HG02884 (cell line): ENCODE data around the gene XKR7.
A peak's percentile ranks its signal among the peaks of the same experiment; 100 is the strongest.
"Not testable (repeated sequence)": the region's sequence is repeated elsewhere in the genome, so short reads cannot be mapped to it uniquely, and the experiment has no call there.

Experiments used
- ATAC-seq: cut with Tn5 transposase; IDR thresholded peaks from one replicate; pipeline ENCODE4 v1.9.1; 2021; ENCODE audit warnings: mild to moderate bottlenecking, moderate library complexity; ENCODE audit not compliant: unreplicated experiment

The XKR7 gene, protein sequence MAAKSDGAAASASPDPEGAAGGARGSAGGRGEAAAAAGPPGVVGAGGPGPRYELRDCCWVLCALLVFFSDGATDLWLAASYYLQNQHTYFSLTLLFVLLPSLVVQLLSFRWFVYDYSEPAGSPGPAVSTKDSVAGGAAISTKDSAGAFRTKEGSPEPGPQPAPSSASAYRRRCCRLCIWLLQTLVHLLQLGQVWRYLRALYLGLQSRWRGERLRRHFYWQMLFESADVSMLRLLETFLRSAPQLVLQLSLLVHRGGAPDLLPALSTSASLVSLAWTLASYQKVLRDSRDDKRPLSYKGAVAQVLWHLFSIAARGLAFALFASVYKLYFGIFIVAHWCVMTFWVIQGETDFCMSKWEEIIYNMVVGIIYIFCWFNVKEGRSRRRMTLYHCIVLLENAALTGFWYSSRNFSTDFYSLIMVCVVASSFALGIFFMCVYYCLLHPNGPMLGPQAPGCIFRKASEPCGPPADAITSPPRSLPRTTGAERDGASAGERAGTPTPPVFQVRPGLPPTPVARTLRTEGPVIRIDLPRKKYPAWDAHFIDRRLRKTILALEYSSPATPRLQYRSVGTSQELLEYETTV

DNA sequence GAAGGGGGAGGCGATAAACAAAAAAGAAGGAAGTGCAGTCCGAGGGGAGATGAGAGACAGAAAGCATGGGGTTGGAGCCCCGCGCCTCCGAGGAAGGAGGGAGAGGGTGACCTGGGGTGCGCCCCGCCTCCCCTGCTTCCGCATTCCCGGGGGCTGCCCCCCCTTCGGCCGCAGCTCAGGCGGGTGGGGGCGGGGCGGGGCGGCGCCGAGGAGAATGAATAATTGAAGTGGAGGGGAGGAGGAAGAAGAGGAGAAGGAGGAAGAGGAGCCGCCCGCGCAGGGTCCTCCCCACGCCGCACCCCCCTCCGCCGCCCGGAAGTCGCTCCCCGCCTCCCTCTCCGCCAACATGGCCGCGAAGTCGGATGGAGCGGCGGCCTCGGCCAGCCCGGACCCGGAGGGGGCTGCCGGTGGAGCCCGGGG, at the start of gene XKR7:
XKR7 (plus strand) TSS at position 322 of the 420 bp plus-strand sequence; CDS start at position 347, 25 bp downstream.
- ATAC-seq, result no peak

DNA sequence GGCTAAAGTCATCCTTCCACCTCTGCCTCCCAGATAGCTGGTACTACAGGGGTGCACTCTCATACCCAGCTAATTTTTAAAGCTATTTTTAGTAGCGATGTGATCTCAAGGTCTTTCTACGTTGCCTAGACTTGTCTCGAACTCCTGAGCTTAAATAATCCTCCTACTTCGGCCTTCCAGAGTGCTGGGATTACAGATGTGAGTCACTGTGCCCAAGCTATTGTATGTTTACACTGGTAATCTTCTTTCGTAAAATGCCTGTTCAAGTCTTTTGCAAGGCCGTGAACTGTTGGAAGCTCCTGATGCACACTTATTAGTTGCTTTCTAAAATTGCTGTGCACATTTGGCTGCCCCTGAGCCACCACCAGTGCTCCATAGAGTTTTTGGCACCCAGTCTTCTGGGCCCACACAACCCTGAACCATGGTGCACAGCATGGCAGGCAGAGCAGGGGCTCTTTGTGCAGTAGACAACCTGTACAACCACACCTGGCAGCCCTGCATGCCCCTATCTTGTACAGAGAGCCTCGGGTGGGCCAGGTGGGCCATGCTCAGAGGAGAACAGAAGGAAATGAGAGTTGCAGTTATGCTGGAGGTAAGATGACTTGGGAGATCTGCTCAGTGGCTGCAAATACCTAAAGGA, 49.4 kb upstream of the XKR7 start:
- ATAC-seq, result no peak

DNA sequence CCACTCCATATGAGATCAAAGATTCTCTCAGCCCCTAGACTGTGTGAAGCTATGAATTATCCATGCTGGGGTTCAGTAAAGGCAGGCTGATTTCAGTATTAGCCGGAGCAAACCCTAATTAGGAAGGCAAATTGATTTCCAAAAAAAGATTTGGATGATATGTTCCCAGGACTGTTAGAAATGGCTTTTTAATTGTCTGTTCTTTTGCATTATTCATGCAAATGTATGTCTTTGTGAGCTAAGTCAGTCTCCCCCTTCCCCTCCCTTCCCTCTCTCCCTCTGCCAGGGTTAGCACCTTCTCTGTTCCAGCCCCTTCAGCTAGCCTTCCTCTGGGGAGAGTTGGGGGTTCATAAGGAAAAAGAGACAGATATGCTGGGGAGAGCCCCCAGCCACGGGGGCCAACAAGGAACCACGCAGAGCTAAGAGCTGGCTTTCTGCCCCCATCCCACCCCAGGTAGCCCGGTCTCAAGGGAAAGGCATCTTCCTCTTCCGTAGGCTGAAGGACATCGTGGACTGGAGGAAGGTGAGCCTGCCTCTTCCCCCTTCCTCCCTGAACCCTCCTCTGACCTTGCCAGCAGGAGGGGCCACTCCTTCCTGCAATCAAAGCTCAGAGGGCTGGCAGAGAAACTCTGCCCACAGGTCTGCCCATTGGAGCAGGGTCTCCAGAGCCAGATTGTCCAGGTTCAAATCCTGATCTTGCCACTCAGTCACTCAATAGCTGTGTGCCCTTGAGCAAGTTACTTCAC, 48.4 kb upstream of the XKR7 start:
- no peak for ATAC-seq

DNA sequence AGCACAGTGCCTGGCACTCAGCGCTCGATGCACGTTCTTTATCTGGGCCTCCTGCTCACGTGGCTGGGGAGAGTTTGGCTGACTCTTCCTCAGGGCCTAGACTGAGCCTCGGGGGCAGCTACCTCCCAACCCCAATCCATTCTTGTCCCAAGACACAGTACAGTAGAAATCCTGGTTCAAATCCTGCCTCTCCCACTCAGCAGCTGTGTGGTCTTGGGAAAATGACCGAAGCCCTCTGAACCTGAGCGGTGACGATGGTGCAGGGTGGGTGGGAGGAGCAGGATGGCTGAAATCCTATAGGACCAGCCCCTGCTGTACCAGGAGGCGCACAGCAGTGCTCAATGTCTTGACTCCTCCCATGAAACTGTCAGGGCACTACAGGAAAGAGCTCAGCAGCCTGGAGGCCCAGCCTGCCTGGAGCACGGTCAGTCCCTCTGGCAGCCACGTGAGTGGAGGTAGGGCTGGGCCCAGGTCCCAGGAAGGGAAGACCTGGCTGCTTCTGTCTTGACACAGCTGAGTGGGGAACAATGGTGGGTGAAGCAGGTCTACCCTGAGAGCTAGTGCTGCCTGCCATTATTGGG, 47.6 kb upstream of the XKR7 start:
- ATAC-seq, result no peak

DNA sequence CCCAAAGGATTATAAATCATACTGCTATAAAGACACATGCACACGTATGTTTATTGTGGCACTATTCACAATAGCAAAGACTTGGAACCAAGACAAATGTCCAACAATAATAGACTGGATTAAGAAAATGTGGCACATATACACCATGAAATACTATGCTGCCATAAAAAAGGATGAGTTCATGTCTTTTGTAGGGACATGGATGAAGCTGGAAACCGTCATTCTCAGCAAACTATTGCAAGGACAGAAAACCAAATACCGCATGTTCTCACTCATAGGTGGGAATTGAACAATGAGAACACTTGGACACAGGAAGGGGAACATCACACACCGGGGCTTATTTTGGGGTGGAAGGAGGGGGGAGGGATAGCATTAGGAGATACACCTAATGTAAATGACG, 46.5 kb upstream of the XKR7 start:
- not testable (repeated sequence) for ATAC-seq

DNA sequence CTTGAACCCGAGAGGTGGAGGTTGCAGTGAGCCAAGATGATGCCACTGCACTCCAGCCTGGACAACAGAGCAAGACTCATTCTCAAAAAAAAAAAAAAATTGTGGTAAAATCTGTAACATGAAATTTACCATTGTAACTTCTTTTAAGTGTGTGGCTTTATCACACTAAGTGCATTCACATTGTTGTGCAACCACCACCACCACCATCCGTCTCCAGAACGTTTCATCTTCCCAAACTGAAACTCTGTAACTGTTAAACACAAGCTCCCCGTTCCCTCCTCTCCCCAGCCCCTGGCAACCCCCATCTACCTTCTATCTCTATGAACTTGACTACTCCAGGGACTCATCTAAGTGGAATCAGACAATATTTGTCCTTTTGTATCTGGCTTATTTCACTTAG, 45.8 kb upstream of the XKR7 start:
- no peak for ATAC-seq

DNA sequence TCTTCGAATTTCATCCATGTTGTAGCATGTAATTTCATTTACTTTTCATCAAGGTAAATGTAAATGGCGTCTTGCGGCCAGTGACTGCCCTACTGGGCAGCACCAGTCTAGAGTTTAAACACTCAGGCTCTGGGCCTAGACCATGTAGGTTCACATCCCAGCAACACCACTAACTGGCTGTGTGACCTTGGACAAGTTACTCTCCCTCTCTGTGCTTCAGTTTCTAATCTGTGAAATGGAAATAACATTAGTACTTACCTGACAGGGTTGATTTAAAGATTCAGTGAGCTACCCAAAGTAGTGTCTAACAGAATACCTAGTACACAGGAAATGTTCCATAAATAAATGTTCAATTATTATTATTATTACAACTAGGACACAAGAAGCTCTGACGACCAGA, 45.4 kb upstream of the XKR7 start:
- no peak for ATAC-seq

DNA sequence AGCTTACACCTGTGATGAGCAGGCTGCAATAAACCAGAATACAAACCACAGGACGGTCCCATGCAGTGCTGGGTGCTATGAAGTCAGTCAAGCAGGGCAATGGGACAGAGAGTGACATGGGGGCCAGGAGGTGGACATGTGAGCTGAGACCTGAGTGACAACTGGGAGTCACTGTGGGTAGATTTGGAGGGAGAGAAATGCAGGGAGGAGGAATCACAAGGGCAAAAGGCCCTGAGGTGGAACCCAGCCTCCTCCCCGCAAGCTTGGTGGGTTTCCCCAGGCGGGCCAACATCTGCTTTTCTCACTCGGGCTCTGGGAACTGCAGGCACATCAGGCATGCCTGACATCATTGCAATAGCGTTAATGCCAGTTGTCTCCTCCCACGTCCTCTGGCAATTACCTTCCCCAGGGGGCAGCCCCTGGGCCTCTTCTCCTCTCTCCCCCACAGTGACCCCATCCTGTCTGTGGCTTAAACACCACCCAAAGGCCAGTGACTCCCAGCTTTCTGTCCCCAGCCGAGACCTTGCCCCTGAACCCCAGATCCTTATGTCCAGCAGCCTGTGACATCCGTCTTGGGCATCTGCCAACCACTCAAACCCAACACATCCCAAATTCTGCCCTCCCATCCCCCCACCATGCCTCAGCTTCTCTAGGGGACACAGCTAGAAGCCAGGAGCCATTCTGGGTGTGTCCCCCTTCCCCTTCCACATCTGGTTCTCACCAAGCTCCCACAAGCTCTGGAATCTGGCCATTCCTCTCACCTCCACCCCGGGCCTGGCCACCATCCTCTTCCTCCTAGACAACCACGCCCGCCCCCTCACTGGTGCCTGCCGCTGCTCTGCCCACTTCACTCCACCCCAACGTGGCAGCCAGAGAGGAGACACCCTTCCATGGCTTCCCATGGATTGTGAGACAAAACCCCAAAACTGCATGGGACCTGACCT, 44.3 kb upstream of the XKR7 start:
- peak; percentile 56 for ATAC-seq

DNA sequence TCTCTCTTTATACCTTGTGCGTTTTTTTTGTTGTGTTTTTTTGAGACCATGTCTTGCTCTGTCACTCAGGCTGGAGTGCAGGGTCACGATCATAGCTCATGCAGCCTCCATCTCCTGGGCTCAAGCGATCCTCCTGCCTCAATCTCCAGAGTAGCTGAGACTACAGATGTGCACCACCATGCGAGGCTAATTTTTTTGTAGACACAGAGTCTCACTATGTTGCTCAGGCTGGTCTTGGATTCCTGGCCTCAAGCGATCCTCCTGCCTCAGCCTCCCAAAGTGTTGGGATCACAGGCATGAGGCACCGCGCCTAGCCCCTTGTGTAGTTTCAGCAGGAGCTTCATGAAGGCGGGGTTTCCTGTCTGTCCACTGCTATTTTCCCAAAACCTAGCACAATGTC, 43.4 kb upstream of the XKR7 start:
- ATAC-seq, result no peak

DNA sequence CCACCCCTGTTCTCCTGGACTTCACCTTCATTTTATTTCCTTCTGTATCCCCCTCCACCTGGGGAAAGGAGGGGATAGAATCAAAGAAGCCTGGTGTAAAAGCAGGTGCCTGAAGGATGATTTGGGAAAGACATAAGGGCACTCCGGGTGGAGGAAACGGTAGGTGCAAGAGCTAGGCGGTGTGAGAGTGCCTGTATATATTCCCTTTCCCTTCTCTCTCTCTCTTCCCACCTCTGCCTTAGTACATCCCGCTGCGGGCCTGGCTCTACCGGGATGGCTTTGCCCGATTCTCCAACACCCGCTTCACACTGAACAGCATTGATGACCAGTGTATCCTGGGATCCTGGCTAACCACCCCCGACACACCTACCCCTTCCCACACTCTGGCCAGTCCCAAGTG, 42.3 kb upstream of the XKR7 start:
- ATAC-seq, result no peak

DNA sequence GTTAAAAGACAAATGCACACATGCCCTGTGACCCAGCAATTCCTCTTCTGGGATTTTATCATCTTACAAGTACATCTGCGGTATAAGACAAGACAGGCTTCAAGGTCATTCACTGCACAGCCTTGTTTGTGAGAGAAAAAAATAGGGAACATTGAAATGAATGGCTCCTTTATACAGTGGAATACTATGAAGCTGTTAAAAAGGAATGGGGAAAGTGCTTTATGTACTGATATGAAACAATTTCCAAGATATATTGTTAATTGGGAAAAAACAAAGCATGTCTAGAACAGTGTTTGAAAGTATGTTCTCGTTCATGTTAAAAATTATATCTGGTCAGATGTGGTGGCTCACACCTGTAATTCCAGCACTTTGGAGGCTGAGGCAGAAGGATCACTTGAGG, 41.5 kb upstream of the XKR7 start:
- ATAC-seq, result no peak

DNA sequence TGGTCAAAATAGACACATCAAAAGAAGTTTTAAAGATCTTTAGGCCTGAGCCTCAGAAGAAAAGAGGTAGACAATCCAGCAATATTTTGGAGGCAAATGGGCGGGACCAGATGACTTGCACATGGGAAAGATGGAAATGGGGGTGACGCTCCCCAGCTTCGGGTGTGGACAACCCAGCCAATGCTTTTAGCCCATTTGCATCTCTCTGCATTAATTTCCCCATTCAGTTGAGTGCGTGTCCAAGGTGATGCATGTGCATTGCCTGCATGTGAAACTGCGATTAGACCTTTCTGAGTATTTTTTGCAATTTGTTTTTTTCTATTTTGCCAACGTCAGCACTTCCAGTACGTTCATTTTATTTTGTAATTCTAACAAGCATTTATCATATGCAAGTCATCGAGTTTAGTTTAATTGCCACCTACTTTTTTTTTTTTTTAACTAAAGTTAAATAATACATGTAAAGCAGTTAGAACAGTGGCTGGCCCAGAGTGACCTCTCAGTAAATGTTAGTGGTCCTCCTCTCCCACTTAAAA, 40.3 kb upstream of the XKR7 start:
- no peak for ATAC-seq

DNA sequence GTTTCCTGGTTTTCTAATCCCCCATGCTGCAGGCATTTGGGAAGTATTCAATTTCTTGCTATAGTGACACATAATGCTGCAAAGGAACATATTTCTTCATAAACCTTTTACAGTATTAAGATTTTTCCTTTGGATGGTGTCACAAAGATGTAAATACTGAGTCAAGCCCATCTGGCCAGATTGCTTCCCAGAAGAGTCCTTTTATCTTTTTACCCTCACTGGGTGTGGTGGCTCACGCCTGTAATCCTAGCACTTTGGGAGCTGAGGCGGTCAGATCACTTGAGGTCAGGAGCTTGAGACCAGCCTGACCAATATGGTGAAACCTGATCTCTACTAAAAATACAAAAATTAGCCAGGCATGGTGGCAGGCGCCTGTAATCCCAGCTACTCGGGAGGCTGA, 38.3 kb upstream of the XKR7 start:
- not testable (repeated sequence) for ATAC-seq

DNA sequence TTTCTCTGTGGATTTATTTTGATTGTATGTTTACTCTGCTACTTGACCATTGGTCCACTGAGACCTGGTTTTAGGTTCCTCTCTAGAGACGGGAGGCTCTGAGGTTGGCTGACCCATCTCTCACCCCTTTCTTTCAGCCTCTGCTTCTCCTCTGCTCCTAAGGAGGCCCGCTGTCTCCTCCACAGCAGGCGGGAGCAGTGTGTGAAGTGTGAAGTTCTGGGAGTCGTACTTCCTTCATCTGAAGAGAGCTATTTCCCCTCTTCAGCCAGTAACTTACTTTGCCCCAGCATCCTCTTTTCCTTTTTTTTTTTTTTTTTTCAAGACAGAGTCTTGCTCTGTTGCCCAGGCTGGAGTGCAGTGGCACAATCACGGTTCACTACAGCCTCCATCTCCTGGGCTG, 37.2 kb upstream of the XKR7 start:
- no peak for ATAC-seq

DNA sequence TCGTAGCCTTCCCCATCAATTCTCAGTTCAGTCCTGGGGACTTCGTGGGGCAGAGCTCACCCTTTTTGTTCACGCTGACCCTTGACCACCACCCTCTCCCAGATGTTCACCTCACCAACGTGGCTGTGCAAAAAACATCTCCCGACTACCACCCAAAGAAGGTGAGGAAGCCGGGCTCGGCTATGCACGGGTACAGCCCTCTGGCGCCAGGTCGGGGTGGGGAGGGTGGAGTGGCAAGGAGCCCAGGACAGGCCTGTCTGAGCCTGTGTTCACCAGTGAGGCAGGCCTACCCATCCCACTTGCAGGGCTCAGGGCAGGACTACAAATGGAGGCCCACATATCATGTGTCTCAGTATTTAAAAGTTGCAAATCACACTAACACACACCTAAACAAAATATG, 34.3 kb upstream of the XKR7 start:
- ATAC-seq, result no peak

DNA sequence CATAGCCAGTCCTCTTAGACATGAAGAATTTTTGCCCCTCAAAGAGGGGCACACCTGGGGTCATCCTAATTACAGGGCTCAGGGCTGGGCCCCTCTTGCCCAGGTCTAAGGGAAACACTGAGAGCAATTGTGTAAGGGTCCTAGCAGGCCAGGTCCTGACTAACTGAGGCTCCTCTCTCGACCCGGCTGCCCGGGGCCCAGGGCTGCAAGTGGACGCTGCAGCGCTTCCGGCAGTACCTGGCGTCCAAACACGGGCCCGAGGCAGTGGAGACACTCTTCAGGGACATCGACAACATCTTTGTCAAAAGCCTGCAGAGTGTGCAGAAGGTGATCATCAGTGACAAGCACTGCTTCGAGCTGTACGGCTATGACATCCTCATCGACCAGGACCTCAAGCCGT, 33.5 kb upstream of the XKR7 start:
- no peak for ATAC-seq

DNA sequence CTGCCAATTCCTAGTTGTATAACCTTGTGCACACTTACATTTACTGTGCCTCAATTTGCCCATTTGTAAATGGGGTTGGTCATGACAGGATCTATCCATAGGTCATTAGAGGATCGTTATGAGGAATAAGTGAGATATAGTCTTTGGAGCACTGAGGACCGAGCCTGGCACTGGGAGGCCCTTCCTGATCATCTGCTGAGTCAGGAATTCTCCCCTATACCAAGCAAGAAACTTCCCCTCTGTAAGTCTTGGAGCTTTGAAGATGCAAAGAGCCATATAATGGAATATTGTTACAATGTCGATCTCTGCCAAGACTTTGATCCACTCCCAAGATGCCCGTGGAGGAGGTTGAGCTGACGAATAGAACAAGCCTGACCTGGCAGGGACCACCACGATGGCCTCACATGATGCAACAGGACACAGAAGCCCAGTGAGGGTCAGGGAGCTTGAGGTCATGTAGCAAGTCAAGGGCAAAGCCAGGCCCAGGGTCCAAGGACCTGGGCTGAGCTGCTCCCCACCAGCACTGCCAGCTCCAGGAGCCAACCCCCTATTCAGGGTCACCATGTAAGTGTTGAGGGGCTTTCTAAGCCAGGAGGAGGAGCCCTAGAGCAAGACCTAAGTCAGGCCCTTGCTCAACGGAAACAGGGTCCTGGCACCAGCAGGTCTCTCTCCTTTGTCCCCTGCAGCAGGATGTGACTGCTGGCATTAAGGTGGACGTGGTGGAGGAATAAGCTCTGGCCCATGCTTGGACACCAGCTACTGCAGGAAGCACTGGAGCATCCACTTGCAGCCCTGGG, 32.8 kb upstream of the XKR7 start:
- ATAC-seq, result no peak

DNA sequence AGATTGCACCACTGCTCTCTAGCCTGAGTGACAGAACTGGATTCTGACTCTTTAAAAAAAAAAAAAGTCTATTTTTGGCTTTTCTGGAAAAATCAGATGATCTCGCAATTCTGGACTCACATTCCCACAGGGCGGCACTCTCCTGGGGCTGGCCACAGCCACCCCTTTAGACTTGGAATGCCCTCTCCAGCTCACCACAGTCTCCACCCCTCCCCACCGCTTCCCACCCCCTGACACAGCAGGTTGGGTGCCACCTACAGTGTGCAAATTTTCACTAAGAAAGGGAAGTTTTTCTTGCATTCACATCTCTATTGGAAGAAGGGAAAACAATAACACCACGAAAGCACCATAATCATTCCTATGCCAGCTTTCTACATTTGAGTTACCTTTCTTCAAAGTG, 31.5 kb upstream of the XKR7 start:
- ATAC-seq, result no peak

DNA sequence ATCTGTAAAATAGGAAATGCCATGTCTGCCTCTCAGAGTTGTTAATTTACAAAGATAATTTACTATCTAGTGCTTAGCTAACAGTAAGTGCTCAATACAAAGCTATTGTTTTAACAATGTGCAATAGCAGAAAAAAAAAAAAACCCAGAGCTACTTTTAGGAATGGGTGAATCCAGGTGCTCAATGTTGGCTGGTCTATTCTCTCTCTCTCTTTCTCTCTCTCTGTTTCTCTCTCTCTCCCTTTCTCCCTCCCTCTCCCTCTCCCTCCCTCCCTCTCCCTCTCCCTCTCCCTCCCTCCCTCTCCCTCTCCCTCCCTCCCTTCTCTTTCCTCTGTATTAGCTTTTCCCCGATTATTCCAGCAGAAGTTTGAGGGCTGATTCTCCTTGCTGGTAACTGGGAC, 30.1 kb upstream of the XKR7 start:
- ATAC-seq, result no peak
